Endothelial cell of umbilical vein (primary cell): Measurements from ENCODE around the gene RPP25L. TPM values are rescaled to one million over a fixed set of nuclear protein-coding genes. Genes with fewer than 3 reads are reported as not detected.

ENCODE experiments used
- BruUV-seq: library from RNA; stranded (reverse); fragments of 400-500 nt; replicated peaks from 2 replicates; lab custom pipeline; 2021; lab: Mats Ljungman, UMichigan
- CTCF ChIA-PET: fragments of 300-600, 350-600 bp; sonication (Branson Sonifier 250); formaldehyde crosslinking; loops from one replicate; lab custom pipeline; 2021; ENCODE audit warnings: antibody characterized with exemption, inconsistent platforms; lab: Charles Lee
- POLR2A ChIA-PET: fragments of 300-600, 350-600 bp; sonication (Branson Sonifier 250); formaldehyde crosslinking; loops from one replicate; lab custom pipeline; 2021; ENCODE audit warnings: antibody characterized with exemption, inconsistent platforms; lab: Charles Lee
- DNase-seq: peaks from one replicate; pipeline ENCODE4 v3.0.0-alpha.2; 2011; ENCODE audit warnings: low read depth, low spot score
- FAIRE-seq: peaks from 2 replicates; lab custom pipeline; 2011; peaks lifted over from hg19 to GRCh38; lab: Jason Lieb, UNC
- H2AFZ ChIP-seq: 2 replicates; pipeline ENCODE4 v1.6.0; 2012; ENCODE audit warnings: low read depth, low read length, control low read depth, inconsistent platforms
- H3K27ac ChIP-seq: 2 replicates; pipeline ENCODE4 v1.5.1; 2011; ENCODE audit warnings: low read depth, mild to moderate bottlenecking, control low read depth, low read length, moderate library complexity; ENCODE audit not compliant: insufficient read depth
- H3K27me3 ChIP-seq, 2 experiments: 2 replicates each; pipeline versions ENCODE4 v1.6.0 to v1.6.1; 2011; ENCODE audit warnings: low read length in 2 of 2, mixed read lengths in 1 of 2; ENCODE audit not compliant: control insufficient read depth in 2 of 2, insufficient read depth in 2 of 2
- H3K36me3 ChIP-seq, 2 experiments: 2 replicates in 1 of 2; 3 replicates in 1 of 2; pipeline ENCODE4 v1.5.1; 2011; ENCODE audit warnings: low read length in 2 of 2, mild to moderate bottlenecking in 1 of 2, moderate library complexity in 1 of 2; ENCODE audit not compliant: control insufficient read depth in 2 of 2, insufficient read depth in 2 of 2; ENCODE audit errors: extremely low read depth in 1 of 2
- H3K4me1 ChIP-seq: 3 replicates; pipeline ENCODE4 v1.5.1; 2011; ENCODE audit warnings: mild to moderate bottlenecking, low read length; ENCODE audit not compliant: control insufficient read depth, insufficient read depth; ENCODE audit errors: extremely low read depth
- H3K4me2 ChIP-seq: 2 replicates; pipeline ENCODE4 v1.6.1; 2011; ENCODE audit warnings: low read length, control low read depth, mixed read lengths; ENCODE audit not compliant: insufficient read depth
- H3K4me3 ChIP-seq, 3 experiments: fragments of 200-600 bp in 1 of 3; sonication (generic), shearing (Covaris generic) in 1 of 3; replicated peaks in 1 of 3; 2 replicates each; pipeline ENCODE4 v1.5.1; 2011 to 2016; ENCODE audit warnings: control low read depth in 3 of 3, low read length in 3 of 3, mild to moderate bottlenecking in 2 of 3, inconsistent platforms in 1 of 3, low read depth in 1 of 3, moderate library complexity in 1 of 3; ENCODE audit not compliant: insufficient read depth in 1 of 3
- H3K79me2 ChIP-seq: 2 replicates; pipeline ENCODE4 v1.6.0; 2012; ENCODE audit warnings: low read length, inconsistent platforms; ENCODE audit not compliant: control insufficient read depth, insufficient read depth
- H3K9ac ChIP-seq: replicated peaks from 2 replicates; pipeline ENCODE3; 2011; ENCODE audit warnings: low read length, control low read depth; ENCODE audit not compliant: insufficient read depth; ENCODE audit errors: extremely low read depth
- H3K9me1 ChIP-seq: replicated peaks from 3 replicates; pipeline ENCODE4 v1.6.0; 2011; ENCODE audit warnings: mild to moderate bottlenecking, low read length; ENCODE audit not compliant: control insufficient read depth, insufficient read depth; ENCODE audit errors: extremely low read depth
- H3K9me3 ChIP-seq: replicated peaks from 2 replicates; pipeline ENCODE4 v1.5.1; 2012; ENCODE audit warnings: low read length, inconsistent platforms; ENCODE audit not compliant: control insufficient read depth, insufficient read depth
- H4K20me1 ChIP-seq: replicated peaks from 2 replicates; pipeline ENCODE3; 2011; ENCODE audit warnings: mild to moderate bottlenecking, low read length; ENCODE audit not compliant: control insufficient read depth, insufficient read depth; ENCODE audit errors: extremely low read depth
- EZH2 ChIP-seq: IDR thresholded peaks from 2 replicates; pipeline ENCODE4 v1.6.1; 2012; ENCODE audit warnings: borderline replicate concordance, low read depth, mild to moderate bottlenecking, moderate library complexity, low read length, inconsistent platforms; ENCODE audit not compliant: severe bottlenecking
- FOS ChIP-seq: IDR thresholded peaks from 2 replicates; pipeline ENCODE4 v1.6.1; 2011; ENCODE audit warnings: mild to moderate bottlenecking, low read length, moderate library complexity, borderline replicate concordance; ENCODE audit not compliant: insufficient read depth
- GATA2 ChIP-seq: IDR thresholded peaks from 2 replicates; pipeline ENCODE4 v1.7.0; 2011; ENCODE audit warnings: low read depth, mild to moderate bottlenecking, moderate library complexity, mixed read lengths, low read length; ENCODE audit not compliant: insufficient read length, insufficient read depth
- MYC ChIP-seq: IDR thresholded peaks from one replicate; pipeline ENCODE4 v1.6.1; 2011; ENCODE audit warnings: mild to moderate bottlenecking, low read depth, low read length
- POLR2A ChIP-seq: IDR thresholded peaks from 2 replicates; pipeline ENCODE4 v1.6.1; 2012; ENCODE audit warnings: low read depth, mild to moderate bottlenecking, control low read depth, low read length
- POLR2AphosphoS5 ChIP-seq: IDR thresholded peaks from 2 replicates; pipeline ENCODE4 v1.6.1; 2012; ENCODE audit warnings: low read depth, mild to moderate bottlenecking, control low read depth, low read length, moderate library complexity; ENCODE audit not compliant: insufficient read depth
- dilution Hi-C: fragments of 300-500 bp; cut with MboI; formaldehyde crosslinking; loops from one replicate; pipeline ENCODE4 v1.15.0; 2019; ENCODE audit warnings: low sequenced_read_pairs; ENCODE audit not compliant: extremely low pct_ligation_motif_present
- intact Hi-C: fragments of 100-400 bp; cut with micrococcal nuclease; formaldehyde crosslinking; loops from one replicate; pipeline ENCODE4 v1.10.0; 2022
- polyA plus RNA-seq, 4 experiments: library from polyadenylated mRNA; depleted of rRNA in 3 of 4; stranded (reverse) in 3 of 4; unstranded in 1 of 4; fragments of >200 nt; gene quantifications; 2 replicates each; pipeline versions ENCODE4 v1.2.1 to v1.2.3, GENCODE V29; 2011 to 2012; ENCODE audit warnings: missing spikeins in 1 of 4
- total RNA-seq: library from RNA; stranded (reverse); gene quantifications from 2 replicates; pipeline ENCODE4 v1.2.3, GENCODE V29; 2021
- TF ChIP-seq, protein P1 (sequence below): IDR thresholded peaks from 2 replicates; pipeline ENCODE4 v1.6.1; 2011; ENCODE audit not compliant: insufficient read depth, insufficient read length
- TF ChIP-seq, protein P2 (sequence below), 2 donors: IDR thresholded peaks; 1 replicate in 1 of 2; 2 replicates in 1 of 2; pipeline ENCODE4 v1.5.1; 2011; ENCODE audit warnings: low read length in 2 of 2, mild to moderate bottlenecking in 2 of 2, moderate library complexity in 2 of 2, control low read depth in 1 of 2, inconsistent platforms in 1 of 2, low read depth in 1 of 2; ENCODE audit not compliant: insufficient read depth in 1 of 2; ENCODE audit errors: extremely low read depth in 1 of 2

The RPP25L gene
- total and polyA plus RNA-seq, 2 donors (not counting 3 experiments of a cell fraction or from before 2014, with no cell fraction given) = 15.7 to 41.0 TPM

DNA sequence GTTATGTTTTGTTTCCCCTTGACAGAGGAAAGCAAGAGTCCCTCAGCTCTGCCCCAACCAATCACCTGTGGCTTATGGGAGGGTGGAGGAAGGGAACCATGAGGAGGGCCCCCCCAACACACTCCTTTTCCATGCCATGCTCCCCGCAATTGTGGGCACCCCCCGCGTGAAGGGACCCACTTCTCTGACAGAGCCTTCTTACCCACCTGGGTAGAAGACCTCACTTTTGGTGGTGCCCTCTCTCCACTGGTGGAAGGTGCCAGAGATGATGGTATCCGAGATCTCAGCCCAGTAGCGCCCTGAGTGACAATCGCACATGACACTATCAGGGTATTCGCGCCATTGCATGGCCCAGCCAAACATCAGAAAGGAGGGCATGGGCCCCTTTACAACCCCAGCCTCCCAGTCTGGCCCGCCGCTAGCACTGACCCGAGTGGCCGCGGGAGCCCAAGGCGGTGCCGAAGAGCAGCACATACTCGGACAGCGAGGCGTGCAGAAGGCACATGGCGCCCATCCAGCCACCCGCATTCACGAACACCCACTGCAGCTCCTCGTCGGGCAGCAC lies 25.0 kb upstream of the RPP25L start:
- dilution Hi-C loops = no loop called here
- Histone ChIP-seq H3K9me3 (no peaks in the 10 kb centered on the region), H3K27me3 (no peaks in the 10 kb centered on the region), H4K20me1 (no peaks in the 10 kb centered on the region), H3K36me3 (peaks cover 0 to 2% of the 10 kb centered on the region in 2 experiments), H3K9ac (peak overlapping the region; percentile 48), H3K9me1 (no peaks in the 10 kb centered on the region), H3K79me2 (peaks cover 19% of the 10 kb centered on the region), H3K27ac (no peak overlapping the region), H3K4me1 (peaks cover 16% of the 10 kb centered on the region), H2AFZ (peak overlapping the region; percentile 56), H3K4me3 (peak overlapping the region; percentile 3 to 63 (median 47)), H3K4me2 (peak overlapping the region; percentile 57)
- FAIRE-seq = peak; percentile 46
- TF ChIP-seq MYC = peak; percentile 19
- no peak for TF ChIP-seq EZH2
- no peak for TF ChIP-seq POLR2A
- intact Hi-C loops = loop anchor here (1.0 to 2.0 kb wide), 2 partner anchors 9 to 28 kb away; partner anchors contain the start of gene GALT
- BruUV-seq = no TSS peak
- POLR2A ChIA-PET = interaction anchor here (1.3 kb wide), 1 partner anchor 10 kb away, joined by 7 read pairs; the partner anchor contains the start of gene GALT
- CTCF ChIA-PET = interaction anchor here (0.8 to 3.3 kb wide), 12 partner anchors 10 to 305 kb away, joined by 3 to 41 read pairs (median 7); partner anchors contain the start of genes DCTN3, GALT and RPP25L
- DNase-seq = no peak

DNA sequence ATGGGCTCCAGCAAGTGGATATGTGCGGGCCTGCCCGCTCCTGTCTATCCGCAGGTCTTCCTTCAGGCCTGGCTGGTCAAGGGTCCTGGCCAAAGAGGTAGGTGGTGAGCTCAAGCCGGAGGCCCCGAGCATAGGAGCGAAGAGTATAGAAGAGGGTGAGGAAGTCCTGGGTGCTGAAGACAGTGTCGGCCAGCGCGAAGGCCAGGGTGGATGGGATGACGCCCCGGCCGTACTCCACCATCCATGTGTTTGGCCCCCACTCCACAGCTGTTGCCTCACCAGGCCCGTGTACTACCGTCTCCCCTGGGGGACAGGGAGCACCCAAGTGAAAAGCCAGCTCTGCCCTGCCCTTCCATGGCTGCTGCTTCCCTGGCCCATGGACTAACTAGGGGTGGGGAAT lies 23.7 kb upstream of the RPP25L start:
- Histone ChIP-seq H3K36me3 (peaks cover 0 to 2% of the 10 kb centered on the region in 2 experiments), H3K27ac (no peak overlapping the region), H4K20me1 (no peaks in the 10 kb centered on the region), H2AFZ (no peak overlapping the region), H3K4me1 (peaks cover 16% of the 10 kb centered on the region), H3K9me3 (no peaks in the 10 kb centered on the region), H3K9me1 (no peaks in the 10 kb centered on the region), H3K4me3 (no peak overlapping the region), H3K27me3 (peaks cover 7 to 8% of the 10 kb centered on the region in 2 experiments), H3K4me2 (no peak overlapping the region), H3K79me2 (peaks cover 19% of the 10 kb centered on the region), H3K9ac (no peak overlapping the region)
- POLR2A ChIA-PET = interaction anchor here (0.6 to 0.7 kb wide), 2 partner anchors 13 to 23 kb away, joined by 3 to 5 read pairs; partner anchors contain the start of gene RPP25L
- CTCF ChIA-PET = interaction anchor here (0.6 to 4.0 kb wide), 13 partner anchors 8 to 231 kb away, joined by 3 to 130 read pairs (median 19); partner anchors contain the start of genes DCTN3, GALT and RPP25L
- FAIRE-seq = no peak
- intact Hi-C loops (no loop called here), dilution Hi-C loops (no loop called here)
- no TSS peak for BruUV-seq
- TF ChIP-seq, protein P1, sequence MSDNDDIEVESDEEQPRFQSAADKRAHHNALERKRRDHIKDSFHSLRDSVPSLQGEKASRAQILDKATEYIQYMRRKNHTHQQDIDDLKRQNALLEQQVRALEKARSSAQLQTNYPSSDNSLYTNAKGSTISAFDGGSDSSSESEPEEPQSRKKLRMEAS = no peak
- TF ChIP-seq EZH2 (no peak), POLR2A (no peak), GATA2 (no peak), MYC (no peak), POLR2AphosphoS5 (no peak), FOS (no peak)
- TF ChIP-seq, protein P2, sequence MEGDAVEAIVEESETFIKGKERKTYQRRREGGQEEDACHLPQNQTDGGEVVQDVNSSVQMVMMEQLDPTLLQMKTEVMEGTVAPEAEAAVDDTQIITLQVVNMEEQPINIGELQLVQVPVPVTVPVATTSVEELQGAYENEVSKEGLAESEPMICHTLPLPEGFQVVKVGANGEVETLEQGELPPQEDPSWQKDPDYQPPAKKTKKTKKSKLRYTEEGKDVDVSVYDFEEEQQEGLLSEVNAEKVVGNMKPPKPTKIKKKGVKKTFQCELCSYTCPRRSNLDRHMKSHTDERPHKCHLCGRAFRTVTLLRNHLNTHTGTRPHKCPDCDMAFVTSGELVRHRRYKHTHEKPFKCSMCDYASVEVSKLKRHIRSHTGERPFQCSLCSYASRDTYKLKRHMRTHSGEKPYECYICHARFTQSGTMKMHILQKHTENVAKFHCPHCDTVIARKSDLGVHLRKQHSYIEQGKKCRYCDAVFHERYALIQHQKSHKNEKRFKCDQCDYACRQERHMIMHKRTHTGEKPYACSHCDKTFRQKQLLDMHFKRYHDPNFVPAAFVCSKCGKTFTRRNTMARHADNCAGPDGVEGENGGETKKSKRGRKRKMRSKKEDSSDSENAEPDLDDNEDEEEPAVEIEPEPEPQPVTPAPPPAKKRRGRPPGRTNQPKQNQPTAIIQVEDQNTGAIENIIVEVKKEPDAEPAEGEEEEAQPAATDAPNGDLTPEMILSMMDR (IDR thresholded peaks at IDR 0.05; ENCODE audit: extremely low read depth in 1 of 2, insufficient read depth in 1 of 2, low read depth in 1 of 2, low read length in 2 of 2) = no peak
- DNase-seq = no peak
